ENCODE data around the gene MSH5.

- TF ChIP-seq, protein P1, sequence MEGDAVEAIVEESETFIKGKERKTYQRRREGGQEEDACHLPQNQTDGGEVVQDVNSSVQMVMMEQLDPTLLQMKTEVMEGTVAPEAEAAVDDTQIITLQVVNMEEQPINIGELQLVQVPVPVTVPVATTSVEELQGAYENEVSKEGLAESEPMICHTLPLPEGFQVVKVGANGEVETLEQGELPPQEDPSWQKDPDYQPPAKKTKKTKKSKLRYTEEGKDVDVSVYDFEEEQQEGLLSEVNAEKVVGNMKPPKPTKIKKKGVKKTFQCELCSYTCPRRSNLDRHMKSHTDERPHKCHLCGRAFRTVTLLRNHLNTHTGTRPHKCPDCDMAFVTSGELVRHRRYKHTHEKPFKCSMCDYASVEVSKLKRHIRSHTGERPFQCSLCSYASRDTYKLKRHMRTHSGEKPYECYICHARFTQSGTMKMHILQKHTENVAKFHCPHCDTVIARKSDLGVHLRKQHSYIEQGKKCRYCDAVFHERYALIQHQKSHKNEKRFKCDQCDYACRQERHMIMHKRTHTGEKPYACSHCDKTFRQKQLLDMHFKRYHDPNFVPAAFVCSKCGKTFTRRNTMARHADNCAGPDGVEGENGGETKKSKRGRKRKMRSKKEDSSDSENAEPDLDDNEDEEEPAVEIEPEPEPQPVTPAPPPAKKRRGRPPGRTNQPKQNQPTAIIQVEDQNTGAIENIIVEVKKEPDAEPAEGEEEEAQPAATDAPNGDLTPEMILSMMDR (IDR thresholded peaks at IDR 0.05) = no peak
- no peak for TF ChIP-seq POLR2A (IDR thresholded peaks at IDR 0.05)
Observed at GRCh38 chr6:31744422-31744821, 4.6 kb downstream of the MSH5 start.
